Peyer's patch (tissue), 4 donors: ENCODE results near the gene RETREG2. TPM values are rescaled to one million over a fixed set of nuclear protein-coding genes. Genes with fewer than 3 reads are reported as not detected.

Experiments used
- DNase-seq, 3 donors: peaks; one replicate each; pipeline ENCODE4 v3.0.0-alpha.2; 2017 to 2019
- H3K27ac ChIP-seq, 4 donors: fragments of 200-600 bp; sonication (generic); one replicate each; pipeline ENCODE4 v1.5.1; 2016 to 2019
- H3K27me3 ChIP-seq, 2 donors: fragments of 200-600 bp; sonication (generic); one replicate each; pipeline ENCODE4 v1.5.1; 2019
- H3K36me3 ChIP-seq, 3 donors: fragments of 200-600 bp; sonication (generic); one replicate each; pipeline ENCODE4 v1.5.1; 2016 to 2019
- H3K4me1 ChIP-seq, 4 donors: fragments of 200-600 bp; sonication (generic); one replicate each; pipeline ENCODE4 v1.5.1; 2016 to 2019
- H3K4me3 ChIP-seq, 4 donors: fragments of 200-600 bp; sonication (generic); 1 replicate in 3 of 4; 2 replicates in 1 of 4; pipeline ENCODE4 v1.5.1; 2016 to 2019; ENCODE audit warnings: mild to moderate bottlenecking in 1 of 4
- H3K9me3 ChIP-seq, 4 donors: fragments of 200-600 bp; sonication (generic); one replicate each; pipeline ENCODE4 v1.5.1; 2016 to 2019; ENCODE audit warnings: mild to moderate bottlenecking in 1 of 4
- POLR2A ChIP-seq, 2 donors: fragments of 450-650 bp; IDR thresholded peaks; one replicate each; pipeline ENCODE4 v1.5.1; 2017; ENCODE audit warnings: antibody characterized with exemption in 2 of 2, mild to moderate bottlenecking in 2 of 2, moderate library complexity in 2 of 2
- total RNA-seq, 4 donors: library from RNA; depleted of rRNA; stranded (reverse); fragments of >200 nt; gene quantifications; one replicate each; pipeline ENCODE4 v1.1.0, GENCODE V29; 2016
- TF ChIP-seq, protein P1 (sequence below), 6 experiments: fragments of 450-650 bp in 4 of 6; fragments of 200-600 bp in 2 of 6; sonication (generic) in 1 of 6; IDR thresholded peaks; one replicate each; pipeline ENCODE4 v1.5.1; 2017 to 2019; ENCODE audit warnings: antibody characterized with exemption in 6 of 6, mild to moderate bottlenecking in 3 of 6, moderate library complexity in 1 of 6

Gene RETREG2
- total RNA-seq, 4 donors from 2014 or later: 44.6 to 80.3 (median 76.2) TPM

DNA sequence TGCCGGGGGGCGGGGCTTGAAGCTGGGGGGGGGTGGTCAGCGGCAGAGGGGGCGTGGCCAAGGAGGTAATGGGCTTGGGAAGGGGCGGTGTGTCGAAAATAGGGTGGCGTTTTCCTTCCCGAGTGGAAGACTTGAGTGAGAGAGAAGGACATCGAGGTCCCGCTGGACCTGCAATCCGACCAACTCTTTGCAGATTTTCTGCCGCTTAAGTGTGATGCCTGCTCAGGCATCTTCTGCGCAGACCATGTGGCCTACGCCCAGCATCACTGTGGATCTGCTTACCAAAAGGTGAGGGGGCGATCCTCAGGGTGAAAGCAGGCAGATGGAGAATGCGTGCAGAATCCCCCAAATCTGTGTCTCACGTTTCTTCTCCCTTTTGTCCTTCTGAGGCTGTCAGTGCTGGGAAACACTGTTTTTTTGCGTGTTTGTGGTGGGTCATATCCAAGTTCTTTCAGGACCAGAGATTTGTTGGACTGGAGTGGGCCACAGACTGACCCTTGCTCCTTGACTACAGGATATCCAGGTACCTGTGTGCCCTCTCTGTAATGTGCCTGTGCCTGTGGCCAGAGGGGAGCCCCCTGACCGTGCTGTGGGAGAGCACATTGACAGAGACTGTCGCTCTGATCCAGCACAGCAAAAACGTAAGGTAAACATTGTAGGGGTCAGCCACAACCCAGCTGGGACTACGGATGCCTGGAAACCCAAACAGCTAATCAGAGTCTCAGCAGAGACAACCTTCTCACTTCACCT lies 29.2 kb downstream of the RETREG2 start:
- Histone ChIP-seq H3K4me3 (peak overlapping the region; percentile 82 to 92 (median 86)), H3K9me3 (no peaks in the 10 kb centered on the region), H3K4me1 (peaks cover 0 to 24% (median 10%) of the 10 kb centered on the region in 4 donors), H3K27me3 (no peaks in the 10 kb centered on the region), H3K27ac (peak overlapping the region; percentile 98 to 99 (median 98)), H3K36me3 (peaks cover 0 to 26% (median 0%) of the 10 kb centered on the region in 3 donors)
- TF ChIP-seq, protein P1, sequence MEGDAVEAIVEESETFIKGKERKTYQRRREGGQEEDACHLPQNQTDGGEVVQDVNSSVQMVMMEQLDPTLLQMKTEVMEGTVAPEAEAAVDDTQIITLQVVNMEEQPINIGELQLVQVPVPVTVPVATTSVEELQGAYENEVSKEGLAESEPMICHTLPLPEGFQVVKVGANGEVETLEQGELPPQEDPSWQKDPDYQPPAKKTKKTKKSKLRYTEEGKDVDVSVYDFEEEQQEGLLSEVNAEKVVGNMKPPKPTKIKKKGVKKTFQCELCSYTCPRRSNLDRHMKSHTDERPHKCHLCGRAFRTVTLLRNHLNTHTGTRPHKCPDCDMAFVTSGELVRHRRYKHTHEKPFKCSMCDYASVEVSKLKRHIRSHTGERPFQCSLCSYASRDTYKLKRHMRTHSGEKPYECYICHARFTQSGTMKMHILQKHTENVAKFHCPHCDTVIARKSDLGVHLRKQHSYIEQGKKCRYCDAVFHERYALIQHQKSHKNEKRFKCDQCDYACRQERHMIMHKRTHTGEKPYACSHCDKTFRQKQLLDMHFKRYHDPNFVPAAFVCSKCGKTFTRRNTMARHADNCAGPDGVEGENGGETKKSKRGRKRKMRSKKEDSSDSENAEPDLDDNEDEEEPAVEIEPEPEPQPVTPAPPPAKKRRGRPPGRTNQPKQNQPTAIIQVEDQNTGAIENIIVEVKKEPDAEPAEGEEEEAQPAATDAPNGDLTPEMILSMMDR (IDR thresholded peaks at IDR 0.05): no peak
- TF ChIP-seq POLR2A (IDR thresholded peaks at IDR 0.05): no peak
- peak in 1 of 3 donors; percentile 49 for DNase-seq

- TF ChIP-seq POLR2A (IDR thresholded peaks at IDR 0.05): no peak
- TF ChIP-seq, protein P1 (IDR thresholded peaks at IDR 0.05): no peak
- Histone ChIP-seq H3K4me3 (peak overlapping the region in 1 of 4 donors; percentile 87), H3K36me3 (peaks cover 0 to 26% (median 0%) of the 10 kb centered on the region in 3 donors), H3K27me3 (no peaks in the 10 kb centered on the region), H3K9me3 (no peaks in the 10 kb centered on the region), H3K27ac (peak overlapping the region; percentile 98 to 99 (median 98)), H3K4me1 (peaks cover 0 to 24% (median 10%) of the 10 kb centered on the region in 4 donors)
- peak in 1 of 3 donors; percentile 40 for DNase-seq
Observed at GRCh38 chr2:219207884-219208740, 30.0 kb downstream of the RETREG2 start.

- Histone ChIP-seq H3K9me3 (no peaks in the 10 kb centered on the region), H3K27ac (peak overlapping the region in 2 of 4 donors; percentile 11 to 64), H3K4me3 (no peak overlapping the region), H3K36me3 (peaks cover 0 to 34% (median 0%) of the 10 kb centered on the region in 3 donors), H3K27me3 (no peaks in the 10 kb centered on the region), H3K4me1 (peaks cover 0 to 24% (median 10%) of the 10 kb centered on the region in 4 donors)
- TF ChIP-seq POLR2A (IDR thresholded peaks at IDR 0.05): no peak
- TF ChIP-seq, protein P1 (IDR thresholded peaks at IDR 0.05): no peak
- peak in 1 of 3 donors; percentile 47 for DNase-seq
Observed at GRCh38 chr2:219209236-219210195, 31.4 kb downstream of the RETREG2 start.

DNA sequence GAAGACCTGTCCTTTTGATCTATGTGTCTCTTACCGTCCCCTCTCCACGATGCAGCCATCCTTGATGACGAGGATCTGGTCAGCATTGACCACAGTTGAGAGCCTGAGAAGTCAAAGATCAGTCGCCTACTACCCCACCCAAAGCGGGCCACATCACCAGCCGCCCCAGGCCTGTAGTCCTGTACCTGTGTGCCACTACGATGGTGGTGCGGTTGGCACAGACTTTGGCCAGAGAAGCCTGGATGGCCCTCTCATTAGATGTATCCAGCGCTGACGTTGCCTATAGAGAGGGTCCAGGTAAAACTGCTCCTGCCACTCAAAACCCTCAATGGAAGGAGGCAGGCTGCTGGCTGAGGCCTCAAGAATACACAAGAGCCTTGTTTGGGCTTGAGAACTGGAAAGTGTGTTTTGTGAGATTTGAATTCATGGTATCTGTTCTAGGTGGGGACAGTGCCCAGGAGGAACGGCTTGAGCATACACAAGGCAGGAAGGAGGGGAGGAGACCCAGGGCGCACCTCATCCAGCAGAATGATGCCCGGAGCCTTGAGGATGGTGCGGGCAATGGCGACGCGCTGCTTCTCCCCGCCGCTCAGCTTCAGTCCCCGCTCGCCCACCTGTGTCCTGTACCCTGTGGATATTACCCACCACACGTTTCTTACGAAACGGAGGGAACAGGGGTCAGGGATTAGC lies 32.3 kb downstream of the RETREG2 start:
- Histone ChIP-seq H3K9me3 (no peaks in the 10 kb centered on the region), H3K36me3 (peaks cover 0 to 34% (median 0%) of the 10 kb centered on the region in 3 donors), H3K27ac (peak overlapping the region in 2 of 4 donors; percentile 0 to 64), H3K4me1 (peaks cover 0 to 24% (median 10%) of the 10 kb centered on the region in 4 donors), H3K4me3 (no peak overlapping the region), H3K27me3 (no peaks in the 10 kb centered on the region)
- TF ChIP-seq, protein P1 (IDR thresholded peaks at IDR 0.05): no peak
- no peak for TF ChIP-seq POLR2A (IDR thresholded peaks at IDR 0.05)
- peak in 1 of 3 donors; percentile 40 for DNase-seq
